Epithelial cell of proximal tubule (primary cell): ENCODE results near the gene COL26A1. TPM values are rescaled to one million over a fixed set of nuclear protein-coding genes. Genes with fewer than 3 reads are reported as not detected.
"Not testable (repeated sequence)": the region's sequence is repeated elsewhere in the genome, so short reads cannot be mapped to it uniquely, and the experiment has no call there.

ENCODE experiments used
- DNase-seq: peaks from one replicate; pipeline ENCODE4 v3.0.0-alpha.2; 2011; ENCODE audit warnings: low read depth
- H3K4me3 ChIP-seq: 2 replicates; pipeline ENCODE4 v1.5.1; 2011; ENCODE audit warnings: low read depth, mild to moderate bottlenecking, low read length
- CTCF ChIP-seq: conservative IDR thresholded peaks from 2 replicates; pipeline ENCODE4 v1.5.1; 2012; ENCODE audit warnings: low read depth, mild to moderate bottlenecking, low read length
- total RNA-seq: library from RNA; depleted of rRNA; stranded (reverse); fragments of >200 nt; gene quantifications from 2 replicates; pipeline ENCODE4 v1.2.3, GENCODE V29; 2015

Gene COL26A1
- total RNA-seq, 1 donor from 2014 or later: not detected

GRCh38 chr7:101501351-101501750, 138.7 kb downstream of the COL26A1 start:
- DNase-seq: no peak
- H3K4me3 ChIP-seq: no peak overlapping the region
- TF ChIP-seq CTCF: no peak

DNA sequence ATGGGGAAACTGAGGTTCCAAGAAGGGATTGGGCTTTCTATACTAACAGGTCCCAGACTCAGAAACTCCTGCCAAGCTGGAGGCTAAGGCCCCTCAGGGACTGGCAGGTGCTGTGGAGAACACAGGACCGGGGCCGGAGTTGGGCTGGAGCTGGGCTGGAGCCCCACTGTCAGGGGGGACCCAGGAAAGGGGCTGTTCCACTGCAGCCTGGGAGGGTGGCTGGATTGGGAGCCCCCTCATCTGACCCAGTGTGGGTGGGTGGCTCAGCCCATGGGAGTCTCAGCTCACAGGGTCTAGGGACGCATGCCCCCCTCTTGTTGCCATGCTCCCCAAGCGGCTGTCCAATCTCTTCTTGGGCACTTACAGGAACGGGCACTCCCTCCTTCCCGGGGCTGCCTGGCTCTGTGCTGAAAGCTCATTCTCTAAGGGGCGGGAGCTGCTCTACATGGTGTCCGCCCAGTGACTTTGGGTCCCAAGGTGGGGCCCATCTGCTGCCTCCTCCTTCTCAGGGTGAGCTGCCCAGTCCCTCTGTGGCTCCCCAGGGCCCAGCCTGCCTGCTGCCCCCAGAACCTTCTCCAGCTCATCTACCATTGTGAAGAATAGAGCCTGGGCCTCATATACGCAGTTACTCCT, 139.9 kb downstream of the COL26A1 start:
- no peak overlapping the region for H3K4me3 ChIP-seq
- TF ChIP-seq CTCF: no peak
- DNase-seq: no peak

- not testable (repeated sequence) for DNase-seq, H3K4me3 ChIP-seq
Measured at GRCh38 chr7:101505510-101505909, 142.8 kb downstream of the COL26A1 start.

- no peak for DNase-seq
- H3K4me3 ChIP-seq: no peak overlapping the region
- TF ChIP-seq CTCF: no peak
Measured at GRCh38 chr7:101506531-101506930, 143.9 kb downstream of the COL26A1 start.

DNA sequence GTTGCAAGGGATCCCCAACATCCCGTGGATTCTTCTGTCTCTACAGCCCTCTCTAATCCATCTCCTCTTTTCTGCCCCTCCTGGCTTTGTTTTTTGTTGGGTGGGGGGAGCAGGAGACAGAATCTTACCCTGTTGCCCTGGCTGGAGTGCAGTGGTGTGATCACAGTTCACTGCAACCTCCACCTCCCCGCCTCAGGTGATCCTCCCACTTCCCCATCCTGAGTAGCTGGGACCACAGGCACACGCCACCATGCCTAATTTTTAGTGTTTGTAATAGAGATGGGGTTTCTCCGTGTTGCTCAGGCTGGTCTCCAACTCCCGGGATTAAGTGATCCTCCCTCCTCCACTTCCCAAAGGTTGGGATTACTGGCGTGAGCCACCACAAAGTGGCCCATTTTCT, 144.7 kb downstream of the COL26A1 start:
- no peak for DNase-seq
- TF ChIP-seq CTCF: no peak
- H3K4me3 ChIP-seq: no peak overlapping the region

- DNase-seq: no peak
- TF ChIP-seq CTCF: peak; percentile 88
- H3K4me3 ChIP-seq: no peak overlapping the region
Measured at GRCh38 chr7:101507791-101508252, 145.1 kb downstream of the COL26A1 start.

DNA sequence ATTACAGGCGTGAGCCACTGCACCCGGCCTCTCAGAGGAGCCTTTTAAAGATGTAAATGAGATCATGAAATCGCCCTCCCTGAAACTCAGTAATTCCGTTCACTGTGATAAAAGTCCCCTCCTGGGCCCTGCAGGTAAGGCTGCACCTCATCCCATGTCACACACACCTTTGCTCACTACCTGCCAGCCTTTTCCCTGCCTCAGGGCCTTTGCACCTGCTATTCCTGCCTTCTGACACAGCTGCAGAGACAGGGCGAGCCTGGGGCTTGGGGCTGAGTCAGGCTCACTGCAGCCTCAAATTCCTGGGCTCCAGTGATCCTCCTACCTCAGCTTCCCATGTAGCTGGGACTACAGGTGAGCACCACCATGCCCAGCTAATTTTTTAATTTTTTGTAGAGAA, 147.6 kb downstream of the COL26A1 start:
- no peak overlapping the region for H3K4me3 ChIP-seq
- no peak for TF ChIP-seq CTCF
- DNase-seq: no peak
